Progenitor cell of endocrine pancreas (in vitro differentiated cells): ENCODE results near the gene RNU6-1. TPM values are rescaled to one million over a fixed set of nuclear protein-coding genes. Genes with fewer than 3 reads are reported as not detected.

ENCODE experiments used
- DNase-seq: peaks from one replicate; pipeline ENCODE4 v3.0.0; 2021; ENCODE audit warnings: low spot score; ENCODE audit not compliant: unreplicated experiment
- H3K27ac Mint-ChIP-seq: 2 replicates; pipeline ENCODE4 v1.8.0; 2021; ENCODE audit warnings: mild to moderate bottlenecking, moderate library complexity, mixed read lengths
- H3K27me3 Mint-ChIP-seq: 2 replicates; pipeline ENCODE4 v1.8.0; 2021; ENCODE audit warnings: mixed read lengths
- H3K36me3 Mint-ChIP-seq: 2 replicates; pipeline ENCODE4 v1.8.0; 2022; ENCODE audit warnings: mixed read lengths; ENCODE audit not compliant: insufficient read depth
- H3K4me1 Mint-ChIP-seq: 2 replicates; pipeline ENCODE4 v1.8.0; 2021; ENCODE audit warnings: low read depth, mixed read lengths
- H3K4me3 Mint-ChIP-seq: 2 replicates; pipeline ENCODE4 v1.8.0; 2021; ENCODE audit warnings: low read depth, mild to moderate bottlenecking, moderate library complexity, mixed read lengths
- H3K9me3 Mint-ChIP-seq: 2 replicates; pipeline ENCODE4 v1.8.0; 2021; ENCODE audit warnings: low read depth, mixed read lengths
- total RNA-seq: library from RNA; stranded (reverse); gene quantifications from 2 replicates; pipeline ENCODE4 v1.2.1, GENCODE V29; 2021
- TF ChIP-seq, protein P1 (sequence below): fragments of 200-600 bp; sonication (generic); IDR thresholded peaks from one replicate; pipeline ENCODE4 v1.5.0; 2021; ENCODE audit warnings: antibody characterized with exemption, mild to moderate bottlenecking; ENCODE audit not compliant: unreplicated experiment

RNU6-1 gene
- total RNA-seq, 1 donor from 2014 or later = not detected

DNA sequence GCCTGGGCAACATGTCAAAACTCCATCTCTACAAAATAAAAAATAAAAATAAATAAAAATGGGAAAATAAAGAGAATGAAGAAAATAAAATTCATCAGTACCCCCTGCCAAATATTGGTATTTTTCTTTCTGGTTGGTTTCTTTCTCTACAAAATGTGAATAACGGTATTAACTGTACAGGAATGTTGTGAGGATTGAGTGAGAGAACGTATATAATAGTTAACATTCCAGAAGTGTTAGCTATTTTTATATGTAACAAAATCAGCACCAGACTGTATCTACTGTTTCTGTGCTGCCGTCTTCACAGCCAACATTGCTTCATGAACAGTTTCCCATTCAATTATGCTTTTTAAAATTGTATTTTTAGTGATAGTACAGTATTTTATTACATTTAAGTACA, 25.5 kb upstream of the RNU6-1 start:
- no peaks in the 10 kb centered on the region for H3K9me3 Mint-ChIP-seq
- no peak overlapping the region for H3K27ac Mint-ChIP-seq
- no peak for DNase-seq
- TF ChIP-seq, protein P1, sequence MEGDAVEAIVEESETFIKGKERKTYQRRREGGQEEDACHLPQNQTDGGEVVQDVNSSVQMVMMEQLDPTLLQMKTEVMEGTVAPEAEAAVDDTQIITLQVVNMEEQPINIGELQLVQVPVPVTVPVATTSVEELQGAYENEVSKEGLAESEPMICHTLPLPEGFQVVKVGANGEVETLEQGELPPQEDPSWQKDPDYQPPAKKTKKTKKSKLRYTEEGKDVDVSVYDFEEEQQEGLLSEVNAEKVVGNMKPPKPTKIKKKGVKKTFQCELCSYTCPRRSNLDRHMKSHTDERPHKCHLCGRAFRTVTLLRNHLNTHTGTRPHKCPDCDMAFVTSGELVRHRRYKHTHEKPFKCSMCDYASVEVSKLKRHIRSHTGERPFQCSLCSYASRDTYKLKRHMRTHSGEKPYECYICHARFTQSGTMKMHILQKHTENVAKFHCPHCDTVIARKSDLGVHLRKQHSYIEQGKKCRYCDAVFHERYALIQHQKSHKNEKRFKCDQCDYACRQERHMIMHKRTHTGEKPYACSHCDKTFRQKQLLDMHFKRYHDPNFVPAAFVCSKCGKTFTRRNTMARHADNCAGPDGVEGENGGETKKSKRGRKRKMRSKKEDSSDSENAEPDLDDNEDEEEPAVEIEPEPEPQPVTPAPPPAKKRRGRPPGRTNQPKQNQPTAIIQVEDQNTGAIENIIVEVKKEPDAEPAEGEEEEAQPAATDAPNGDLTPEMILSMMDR = no peak
- H3K4me1 Mint-ChIP-seq = peaks cover 2% of the 10 kb centered on the region
- no peak overlapping the region for H3K4me3 Mint-ChIP-seq
- peaks cover 3% of the 10 kb centered on the region for H3K36me3 Mint-ChIP-seq
- H3K27me3 Mint-ChIP-seq = peaks cover 10% of the 10 kb centered on the region

DNA sequence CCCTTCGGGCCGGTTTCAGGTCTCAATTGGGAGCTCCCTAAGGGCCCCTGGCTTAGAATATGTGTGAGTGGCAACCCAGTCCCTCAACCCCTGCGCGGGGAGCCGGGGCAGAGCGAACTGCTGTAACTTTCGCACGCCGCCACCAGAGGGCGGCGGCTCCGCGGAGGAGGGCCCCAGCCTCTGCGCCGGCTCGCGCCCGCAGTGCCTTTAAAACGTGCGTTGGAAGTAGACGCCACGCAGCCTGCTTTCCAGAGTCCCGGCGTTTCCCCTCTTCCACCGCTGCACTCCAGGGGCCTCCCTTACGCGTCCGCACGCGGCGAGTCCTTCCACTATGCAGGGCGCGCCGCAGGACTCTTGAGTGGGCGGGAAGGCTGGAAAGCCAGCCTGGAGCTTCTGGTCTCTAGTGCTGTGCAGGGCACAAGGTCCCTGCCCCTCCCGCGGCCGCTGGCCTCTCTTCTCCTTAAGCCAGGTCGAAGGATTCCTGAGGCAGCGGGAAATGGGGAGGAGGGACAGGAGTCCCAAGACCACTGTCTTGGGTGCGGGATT, 23.7 kb upstream of the RNU6-1 start:
- TF ChIP-seq, protein P1 = peak; percentile 97
- H3K9me3 Mint-ChIP-seq = no peaks in the 10 kb centered on the region
- peak; percentile 73 for DNase-seq
- H3K4me1 Mint-ChIP-seq = peaks cover 2% of the 10 kb centered on the region
- no peaks in the 10 kb centered on the region for H3K36me3 Mint-ChIP-seq
- H3K4me3 Mint-ChIP-seq = peak overlapping the region; percentile 68
- H3K27ac Mint-ChIP-seq = no peak overlapping the region
- H3K27me3 Mint-ChIP-seq = peaks cover 10% of the 10 kb centered on the region

DNA sequence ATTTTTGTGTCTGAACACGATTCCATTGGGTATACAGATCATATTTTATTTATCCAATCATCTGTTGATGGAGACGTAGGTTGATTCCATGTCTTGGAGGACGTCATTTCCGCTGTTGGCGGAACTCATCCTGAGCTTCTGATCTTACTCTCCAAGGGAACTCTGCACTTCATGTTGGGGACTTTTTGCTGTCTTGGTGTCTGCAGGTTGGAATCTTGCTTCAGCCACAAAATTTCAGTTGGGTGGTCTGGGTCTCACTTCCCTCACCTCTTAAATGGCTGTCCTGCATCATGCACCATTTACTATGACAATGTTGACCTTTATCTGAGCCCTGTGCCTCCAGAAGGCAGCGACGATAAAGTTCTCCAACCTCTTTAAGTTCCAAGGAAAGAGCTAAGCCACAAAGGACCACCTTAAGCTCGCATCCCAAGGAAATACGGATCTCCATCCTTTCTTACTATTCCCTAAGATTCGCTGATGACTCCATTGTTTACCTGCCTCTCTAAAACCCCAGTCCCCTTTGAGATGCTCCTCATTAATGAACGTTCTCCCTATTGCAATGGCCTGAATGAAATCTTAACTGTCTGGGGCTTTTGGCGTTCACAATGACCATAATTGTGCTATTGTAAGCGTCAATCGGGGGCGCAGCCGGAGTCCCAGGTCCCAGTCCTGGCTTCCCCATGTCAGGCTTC, 23.1 kb upstream of the RNU6-1 start:
- no peak overlapping the region for H3K27ac Mint-ChIP-seq
- H3K36me3 Mint-ChIP-seq = no peaks in the 10 kb centered on the region
- no peak for DNase-seq
- peaks cover 10% of the 10 kb centered on the region for H3K27me3 Mint-ChIP-seq
- H3K9me3 Mint-ChIP-seq = no peaks in the 10 kb centered on the region
- TF ChIP-seq, protein P1 = no peak
- no peak overlapping the region for H3K4me3 Mint-ChIP-seq
- peaks cover 2% of the 10 kb centered on the region for H3K4me1 Mint-ChIP-seq

DNA sequence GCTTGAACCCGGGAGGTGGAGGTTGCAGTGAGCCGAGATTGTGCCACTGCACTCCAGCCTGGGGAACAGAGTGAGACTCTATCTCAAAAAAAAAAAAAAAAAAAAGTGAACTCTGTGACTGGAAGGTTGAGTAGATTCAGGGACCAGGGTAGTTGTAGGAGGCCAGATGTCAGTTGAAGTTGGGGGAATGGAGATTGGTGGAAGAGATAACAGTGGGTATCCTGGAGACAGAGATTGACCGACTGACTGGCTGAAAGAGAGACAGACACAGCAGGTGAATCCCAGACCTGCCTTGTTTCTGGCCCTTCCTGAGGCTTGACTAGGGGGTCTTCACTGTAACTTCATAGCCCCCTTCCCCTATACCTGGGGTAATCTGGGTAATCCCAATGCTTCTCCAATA, 22.1 kb upstream of the RNU6-1 start:
- H3K4me3 Mint-ChIP-seq = no peak overlapping the region
- H3K27ac Mint-ChIP-seq = no peak overlapping the region
- TF ChIP-seq, protein P1 = no peak
- peaks cover 10% of the 10 kb centered on the region for H3K27me3 Mint-ChIP-seq
- H3K9me3 Mint-ChIP-seq = no peaks in the 10 kb centered on the region
- H3K4me1 Mint-ChIP-seq = peaks cover 2% of the 10 kb centered on the region
- DNase-seq = no peak
- no peaks in the 10 kb centered on the region for H3K36me3 Mint-ChIP-seq

DNA sequence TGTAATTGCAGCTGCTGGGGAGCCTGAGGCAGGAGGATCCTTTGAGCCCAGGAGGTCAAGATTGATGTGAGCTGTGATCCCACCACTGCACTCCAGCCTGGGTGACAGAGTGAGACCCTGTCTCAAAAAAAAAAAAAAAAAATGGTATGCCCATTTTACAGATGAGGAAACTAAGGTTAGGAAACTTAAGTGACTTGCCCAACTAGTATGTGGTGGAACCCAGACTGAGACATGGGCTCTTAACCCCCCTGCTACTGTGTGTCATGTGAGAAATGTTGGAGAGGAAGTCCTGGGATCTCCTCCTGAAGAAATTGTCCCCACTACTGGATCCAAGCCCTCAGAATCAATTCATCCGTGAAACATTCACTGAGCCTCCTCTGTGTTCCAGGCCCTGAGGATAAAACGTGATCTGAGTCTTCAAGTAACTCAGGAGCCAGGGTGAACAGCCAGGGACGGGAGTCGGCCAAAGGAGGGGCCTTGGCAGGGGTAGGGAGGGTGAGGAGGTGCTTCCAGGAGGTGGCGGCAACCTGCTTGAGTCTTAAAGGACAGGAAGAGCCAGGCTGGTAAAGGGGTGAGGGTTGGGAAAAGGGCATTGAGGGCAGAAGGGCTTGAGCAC, 19.6 kb upstream of the RNU6-1 start:
- Mint-ChIP-seq H3K36me3 (no peaks in the 10 kb centered on the region), H3K27me3 (peaks cover 10% of the 10 kb centered on the region), H3K4me1 (peaks cover 7% of the 10 kb centered on the region), H3K4me3 (no peak overlapping the region), H3K9me3 (no peaks in the 10 kb centered on the region), H3K27ac (no peak overlapping the region)
- DNase-seq = no peak
- TF ChIP-seq, protein P1 = no peak
